IPS-NIHi11 (cell line): ENCODE data around the gene DYNC1I1.

Experiments used
- DNase-seq: peaks from one replicate; pipeline ENCODE4 v3.0.0; 2012; ENCODE audit warnings: mixed read lengths, low spot score

Gene DYNC1I1

GRCh38 chr7:95772298-95772770, at the start of gene DYNC1I1:
Gene DYNC1I1 (plus strand): TSS chr7:95772554. CDS start chr7:95804730, 32,176 bp downstream.
- peak; percentile 81 for DNase-seq

GRCh38 chr7:95723583-95724180, 48.7 kb upstream of the DYNC1I1 start:
- DNase-seq: peak; percentile 67

GRCh38 chr7:95725205-95725604, 47.1 kb upstream of the DYNC1I1 start:
- peak; percentile 21 for DNase-seq

- DNase-seq: no peak
Measured at GRCh38 chr7:95730493-95731280, 41.7 kb upstream of the DYNC1I1 start.

- DNase-seq: no peak
Measured at GRCh38 chr7:95736635-95737034, 35.7 kb upstream of the DYNC1I1 start.

- no peak for DNase-seq
Measured at GRCh38 chr7:95737828-95738505, 34.4 kb upstream of the DYNC1I1 start.

- no peak for DNase-seq
Measured at GRCh38 chr7:95749044-95749443, 23.3 kb upstream of the DYNC1I1 start.

GRCh38 chr7:95749515-95749914, 22.8 kb upstream of the DYNC1I1 start:
- peak; percentile 8 for DNase-seq

GRCh38 chr7:95753440-95753839, 18.9 kb upstream of the DYNC1I1 start:
- DNase-seq: no peak

- no peak for DNase-seq
Measured at GRCh38 chr7:95755277-95755934, 16.9 kb upstream of the DYNC1I1 start.

GRCh38 chr7:95758187-95758586, 14.2 kb upstream of the DYNC1I1 start:
- DNase-seq: no peak

GRCh38 chr7:95766086-95766485, 6.3 kb upstream of the DYNC1I1 start:
- DNase-seq: no peak

- DNase-seq: no peak
Measured at GRCh38 chr7:95766657-95767056, 5.7 kb upstream of the DYNC1I1 start.

GRCh38 chr7:95772771-95773581, 622 bp downstream of the DYNC1I1 start:
- peak; percentile 25 for DNase-seq

GRCh38 chr7:95776561-95777185, 4.3 kb downstream of the DYNC1I1 start:
- no peak for DNase-seq

GRCh38 chr7:95777269-95777668, 4.9 kb downstream of the DYNC1I1 start:
- no peak for DNase-seq

GRCh38 chr7:95780665-95781064, 8.3 kb downstream of the DYNC1I1 start:
- no peak for DNase-seq

GRCh38 chr7:95781961-95782586, 9.7 kb downstream of the DYNC1I1 start:
- no peak for DNase-seq

GRCh38 chr7:95784796-95785195, 12.4 kb downstream of the DYNC1I1 start:
- no peak for DNase-seq

- DNase-seq: no peak
Measured at GRCh38 chr7:95788258-95788657, 15.9 kb downstream of the DYNC1I1 start.

GRCh38 chr7:95788884-95789283, 16.5 kb downstream of the DYNC1I1 start:
- no peak for DNase-seq
